ENCODE measurements around the gene ST6GALNAC3.

Gene ST6GALNAC3

GRCh38 chr1:76254104-76255030, 179.8 kb downstream of the ST6GALNAC3 start:
- TF ChIP-seq ZNF384 (IDR thresholded peaks at IDR 0.05): no peak
- TF ChIP-seq ARNT (IDR thresholded peaks at IDR 0.05): no peak
- TF ChIP-seq SUZ12 (IDR thresholded peaks at IDR 0.05): no peak
- TF ChIP-seq L3MBTL2 (conservative IDR thresholded peaks at IDR 0.05): no peak
- TF ChIP-seq PKNOX1 (IDR thresholded peaks at IDR 0.05): no peak
- TF ChIP-seq FOXK2 (IDR thresholded peaks at IDR 0.05): no peak
- TF ChIP-seq BHLHE40 (IDR thresholded peaks at IDR 0.05; ENCODE audit: borderline replicate concordance): no peak
- no peak for DNase-seq (ENCODE audit: extremely low spot score)
- POLR2A ChIA-PET: no interaction called here
- CTCF ChIA-PET: no interaction called here

- POLR2A ChIA-PET: no interaction called here
- DNase-seq (ENCODE audit: extremely low spot score): no peak
- TF ChIP-seq BHLHE40 (IDR thresholded peaks at IDR 0.05; ENCODE audit: borderline replicate concordance) (no peak), ZNF384 (IDR thresholded peaks at IDR 0.05) (peak; percentile 47; the same call in 1 of the 2 replicates)
- CTCF ChIA-PET: interaction anchor here (0.7 to 1.0 kb wide), 2 partner anchors 29 to 38 kb away, joined by 3 to 4 read pairs; no protein-coding TSS in a partner anchor
Observed at GRCh38 chr1:76256289-76257223, 182.0 kb downstream of the ST6GALNAC3 start.

- POLR2A ChIA-PET: no interaction called here
- DNase-seq (ENCODE audit: extremely low spot score): no peak
- no peak for TF ChIP-seq HDGF (IDR thresholded peaks at IDR 0.05; ENCODE audit: borderline replicate concordance)
- no peak for TF ChIP-seq FOXK2 (IDR thresholded peaks at IDR 0.05)
- TF ChIP-seq LEF1 (IDR thresholded peaks at IDR 0.05; ENCODE audit: borderline replicate concordance): no peak
- TF ChIP-seq FOXA1 (IDR thresholded peaks at IDR 0.05): no peak
- TF ChIP-seq PKNOX1 (IDR thresholded peaks at IDR 0.05): no peak
- TF ChIP-seq ZNF384 (IDR thresholded peaks at IDR 0.05): no peak
- CTCF ChIA-PET: no interaction called here
Observed at GRCh38 chr1:76257823-76258222, 183.3 kb downstream of the ST6GALNAC3 start.

GRCh38 chr1:76259270-76259669, 184.7 kb downstream of the ST6GALNAC3 start:
- POLR2A ChIA-PET: no interaction called here
- DNase-seq (ENCODE audit: extremely low spot score): no peak
- no peak for TF ChIP-seq BHLHE40 (IDR thresholded peaks at IDR 0.05; ENCODE audit: borderline replicate concordance)
- TF ChIP-seq LEF1 (IDR thresholded peaks at IDR 0.05; ENCODE audit: borderline replicate concordance): no peak
- no peak for TF ChIP-seq SUZ12 (IDR thresholded peaks at IDR 0.05)
- TF ChIP-seq FOXK2 (IDR thresholded peaks at IDR 0.05): no peak
- no peak for TF ChIP-seq ZNF384 (IDR thresholded peaks at IDR 0.05)
- no peak for TF ChIP-seq TARDBP (IDR thresholded peaks at IDR 0.05)
- TF ChIP-seq ELF4 (IDR thresholded peaks at IDR 0.05): no peak
- TF ChIP-seq ARNT (IDR thresholded peaks at IDR 0.05): no peak
- no peak for TF ChIP-seq L3MBTL2 (conservative IDR thresholded peaks at IDR 0.05)
- no peak for TF ChIP-seq NFRKB (IDR thresholded peaks at IDR 0.05)
- no peak for TF ChIP-seq CTBP1 (IDR thresholded peaks at IDR 0.05; ENCODE audit: borderline replicate concordance)
- no peak for TF ChIP-seq FOXM1 (IDR thresholded peaks at IDR 0.05; ENCODE audit: borderline replicate concordance)
- CTCF ChIA-PET: no interaction called here

- no peak for DNase-seq (ENCODE audit: extremely low spot score)
- ChIA-PET POLR2A (no interaction called here), CTCF (interaction anchor here (0.7 kb wide), 1 partner anchor 26 kb away, joined by 3 read pairs; no protein-coding TSS in a partner anchor)
- TF ChIP-seq HDGF (IDR thresholded peaks at IDR 0.05; ENCODE audit: borderline replicate concordance): no peak
- TF ChIP-seq ELF4 (IDR thresholded peaks at IDR 0.05): no peak
- no peak for TF ChIP-seq PKNOX1 (IDR thresholded peaks at IDR 0.05)
- TF ChIP-seq FOXA1 (IDR thresholded peaks at IDR 0.05): no peak
- no peak for TF ChIP-seq FOXK2 (IDR thresholded peaks at IDR 0.05)
- no peak for TF ChIP-seq LEF1 (IDR thresholded peaks at IDR 0.05; ENCODE audit: borderline replicate concordance)
- TF ChIP-seq SP1 (IDR thresholded peaks at IDR 0.05): no peak
- no peak for TF ChIP-seq ZNF384 (IDR thresholded peaks at IDR 0.05)
- TF ChIP-seq FOXM1 (IDR thresholded peaks at IDR 0.05; ENCODE audit: borderline replicate concordance): no peak
Observed at GRCh38 chr1:76260279-76260678, 185.7 kb downstream of the ST6GALNAC3 start.

- no peak for TF ChIP-seq LEF1 (IDR thresholded peaks at IDR 0.05; ENCODE audit: borderline replicate concordance)
- POLR2A ChIA-PET: no interaction called here
- DNase-seq (ENCODE audit: extremely low spot score): no peak
- CTCF ChIA-PET: interaction anchor here (0.6 kb wide), 1 partner anchor 160 kb away, joined by 3 read pairs; no protein-coding TSS in a partner anchor
Observed at GRCh38 chr1:76262601-76263000, 188.1 kb downstream of the ST6GALNAC3 start.

All from HEK293T (cell line).